ENCODE results near the gene PSME3.
"Not testable (repeated sequence)": the region's sequence is repeated elsewhere in the genome, so short reads cannot be mapped to it uniquely, and the experiment has no call there.

PSME3 gene

DNA sequence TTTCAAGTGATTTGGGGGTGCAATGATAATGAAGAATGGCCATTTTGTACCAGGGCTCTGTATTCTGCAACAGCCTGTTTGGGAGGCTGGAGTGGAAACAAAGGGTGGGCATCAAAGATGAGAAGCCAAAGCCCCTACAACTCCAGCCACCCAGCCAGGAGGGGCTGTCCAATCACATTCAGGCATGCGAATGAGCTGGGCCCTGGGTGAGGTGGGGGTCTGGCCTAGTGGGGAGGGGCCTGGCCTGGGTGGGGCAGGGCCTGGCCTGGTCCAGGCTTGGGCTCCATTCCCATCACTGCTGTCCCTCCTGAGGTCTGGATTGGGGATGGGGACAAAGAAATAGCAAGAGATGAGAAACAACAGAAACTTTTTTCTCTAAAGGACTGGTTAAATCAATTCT is 24.2 kb downstream of the PSME3 start:
- TF ChIP-seq CTCF (conservative IDR thresholded peaks at IDR 0.05; ENCODE audit: low read depth, low read length): no peak
- no peak for DNase-seq (ENCODE audit: low read depth)
- no peak overlapping the region for H3K4me3 ChIP-seq (ENCODE audit: low read depth, low read length)

DNA sequence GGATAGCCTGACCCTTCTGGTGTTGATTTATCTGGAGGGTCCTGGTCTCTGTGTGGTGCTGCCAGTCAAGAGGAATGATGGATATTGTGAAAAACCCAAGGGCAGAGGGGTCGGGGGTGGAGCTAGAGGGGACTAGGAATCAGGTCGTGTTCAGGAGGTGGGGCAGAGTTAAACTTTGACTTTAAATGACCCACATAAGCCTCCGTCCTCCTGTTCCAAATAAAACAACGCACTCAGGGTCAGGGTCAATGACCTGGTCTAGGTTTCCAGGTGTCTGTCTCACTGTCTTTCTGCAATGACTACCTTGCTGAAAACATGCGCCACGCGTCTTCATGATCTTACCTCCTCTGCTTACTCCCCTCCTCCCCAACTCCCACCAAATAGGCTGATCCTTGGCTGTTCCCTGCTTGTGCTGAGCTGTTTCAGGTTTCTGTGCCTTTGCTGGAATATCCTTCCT is 32.5 kb downstream of the PSME3 start:
- TF ChIP-seq CTCF (conservative IDR thresholded peaks at IDR 0.05; ENCODE audit: low read depth, low read length): no peak
- DNase-seq (ENCODE audit: low read depth): no peak
- no peak overlapping the region for H3K4me3 ChIP-seq (ENCODE audit: low read depth, low read length)

DNA sequence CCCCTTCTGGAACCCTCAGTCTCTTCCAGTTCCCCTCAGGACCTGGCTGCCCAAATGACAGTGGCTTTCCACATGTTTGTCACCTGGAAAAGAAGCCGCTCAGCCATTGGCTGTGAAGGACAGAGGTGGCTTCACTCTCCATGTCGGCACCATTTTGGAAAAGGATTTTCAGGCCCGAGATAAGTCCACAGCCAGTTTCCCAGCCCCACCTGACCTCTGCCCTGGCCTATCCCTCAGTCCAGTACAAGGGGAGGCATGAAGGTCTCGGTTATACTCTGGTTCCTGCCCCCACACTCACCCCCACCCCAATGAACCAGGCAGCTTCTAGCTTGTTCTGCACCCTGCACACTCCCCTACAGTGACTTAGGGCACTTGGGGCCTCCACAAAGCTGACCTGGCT is 33.0 kb downstream of the PSME3 start:
- H3K4me3 ChIP-seq (ENCODE audit: low read depth, low read length): no peak overlapping the region
- DNase-seq (ENCODE audit: low read depth): no peak
- no peak for TF ChIP-seq CTCF (conservative IDR thresholded peaks at IDR 0.05; ENCODE audit: low read depth, low read length)

- no peak for DNase-seq (ENCODE audit: low read depth)
- no peak overlapping the region for H3K4me3 ChIP-seq (ENCODE audit: low read depth, low read length)
- TF ChIP-seq CTCF (conservative IDR thresholded peaks at IDR 0.05; ENCODE audit: low read depth, low read length): no peak
These were observed 33.7 kb downstream of the PSME3 start for GRCh38 chr17:42866631-42867575.

GRCh38 chr17:42867694-42868261 is 34.6 kb downstream of the PSME3 start:
- DNase-seq (ENCODE audit: low read depth); H3K4me3 ChIP-seq (ENCODE audit: low read depth, low read length): not testable (repeated sequence)

GRCh38 chr17:42868338-42868737 is 35.1 kb downstream of the PSME3 start:
- DNase-seq (ENCODE audit: low read depth): no peak
- no peak overlapping the region for H3K4me3 ChIP-seq (ENCODE audit: low read depth, low read length)
- no peak for TF ChIP-seq CTCF (conservative IDR thresholded peaks at IDR 0.05; ENCODE audit: low read depth, low read length)

DNA sequence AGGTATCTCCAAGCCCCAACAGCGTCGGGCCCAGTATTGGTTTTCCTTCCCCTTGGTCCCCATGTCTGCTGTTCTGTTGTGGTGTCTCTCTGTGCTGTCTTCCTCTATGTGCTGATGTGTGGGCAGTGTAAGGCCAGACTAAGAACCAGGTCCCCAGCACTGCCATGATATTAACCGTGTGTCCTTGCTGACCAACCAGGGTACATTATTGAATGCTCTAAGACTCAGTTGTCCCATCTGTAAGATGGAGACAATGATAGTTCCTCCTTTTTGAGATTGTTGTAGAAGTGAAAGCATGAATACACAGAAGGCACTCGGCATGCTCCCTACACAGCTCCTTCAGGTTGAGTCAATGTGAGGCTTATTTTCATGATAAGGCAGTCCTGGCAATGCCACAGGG is 38.5 kb downstream of the PSME3 start:
- TF ChIP-seq CTCF (conservative IDR thresholded peaks at IDR 0.05; ENCODE audit: low read depth, low read length): no peak
- DNase-seq (ENCODE audit: low read depth): no peak
- H3K4me3 ChIP-seq (ENCODE audit: low read depth, low read length): no peak overlapping the region
